Amniotic epithelial cell (primary cell): ENCODE measurements around the gene PRKAG2.
"Not testable (repeated sequence)": the region's sequence is repeated elsewhere in the genome, so short reads cannot be mapped to it uniquely, and the experiment has no call there.

Experiments used
- DNase-seq: peaks from one replicate; pipeline ENCODE4 v3.0.0-alpha.2; 2010; ENCODE audit warnings: low read depth

The PRKAG2 gene

GRCh38 chr7:151884312-151885201, 7.6 kb upstream of the PRKAG2 start:
- no peak for DNase-seq

- DNase-seq: no peak
These were observed 6.9 kb upstream of the PRKAG2 start for GRCh38 chr7:151883857-151884256.

GRCh38 chr7:151882734-151883133, 5.8 kb upstream of the PRKAG2 start:
- no peak for DNase-seq

- no peak for DNase-seq
These were observed 3.8 kb upstream of the PRKAG2 start for GRCh38 chr7:151880688-151881087.

- no peak for DNase-seq
These were observed 1.3 kb upstream of the PRKAG2 start for GRCh38 chr7:151877911-151878835.

- DNase-seq: no peak
These were observed 695 bp downstream of the PRKAG2 start for GRCh38 chr7:151875942-151876898.

- DNase-seq: not testable (repeated sequence)
These were observed 2.4 kb downstream of the PRKAG2 start for GRCh38 chr7:151874479-151874878.

GRCh38 chr7:151873402-151873965, 3.4 kb downstream of the PRKAG2 start:
- DNase-seq: no peak

- no peak for DNase-seq
These were observed 4.1 kb downstream of the PRKAG2 start for GRCh38 chr7:151872531-151873401.

- DNase-seq: no peak
These were observed 5.0 kb downstream of the PRKAG2 start for GRCh38 chr7:151871904-151872303.

- DNase-seq: no peak
These were observed 5.7 kb downstream of the PRKAG2 start for GRCh38 chr7:151871189-151871735.

- DNase-seq: no peak
These were observed 6.7 kb downstream of the PRKAG2 start for GRCh38 chr7:151869968-151870918.

GRCh38 chr7:151869455-151869854, 7.5 kb downstream of the PRKAG2 start:
- DNase-seq: no peak

GRCh38 chr7:151869109-151869428, 7.8 kb downstream of the PRKAG2 start:
- DNase-seq: no peak

- DNase-seq: no peak
These were observed 8.4 kb downstream of the PRKAG2 start for GRCh38 chr7:151868396-151869108.

GRCh38 chr7:151867912-151868311, 9.0 kb downstream of the PRKAG2 start:
- DNase-seq: no peak

- no peak for DNase-seq
These were observed 9.9 kb downstream of the PRKAG2 start for GRCh38 chr7:151866761-151867655.
